HG03520 (cell line): Measurements from ENCODE around the gene CCDC192.

Experiments
- ATAC-seq: cut with Tn5 transposase; IDR thresholded peaks from one replicate; pipeline ENCODE4 v1.9.1; 2021; ENCODE audit warnings: mild to moderate bottlenecking, moderate library complexity; ENCODE audit not compliant: unreplicated experiment

The CCDC192 gene

GRCh38 chr5:127805448-127805847 is 102.3 kb downstream of the CCDC192 start:
- ATAC-seq = no peak

GRCh38 chr5:127806776-127807175 is 103.6 kb downstream of the CCDC192 start:
- ATAC-seq = no peak

GRCh38 chr5:127809533-127809932 is 106.3 kb downstream of the CCDC192 start:
- no peak for ATAC-seq

GRCh38 chr5:127810017-127810416 is 106.8 kb downstream of the CCDC192 start:
- ATAC-seq = no peak

- ATAC-seq = no peak
Observed at GRCh38 chr5:127810707-127811490, 107.7 kb downstream of the CCDC192 start.

GRCh38 chr5:127812570-127812969 is 109.4 kb downstream of the CCDC192 start:
- ATAC-seq = no peak

- no peak for ATAC-seq
Observed at GRCh38 chr5:127813633-127814587, 110.7 kb downstream of the CCDC192 start.

GRCh38 chr5:127814588-127814973 is 111.4 kb downstream of the CCDC192 start:
- no peak for ATAC-seq

GRCh38 chr5:127820910-127821553 is 117.8 kb downstream of the CCDC192 start:
- ATAC-seq = peak; percentile 80

GRCh38 chr5:127821896-127822295 is 118.7 kb downstream of the CCDC192 start:
- no peak for ATAC-seq

- no peak for ATAC-seq
Observed at GRCh38 chr5:127824126-127824525, 120.9 kb downstream of the CCDC192 start.

GRCh38 chr5:127826011-127826410 is 122.8 kb downstream of the CCDC192 start:
- no peak for ATAC-seq

- no peak for ATAC-seq
Observed at GRCh38 chr5:127827451-127827850, 124.3 kb downstream of the CCDC192 start.

GRCh38 chr5:127830157-127830556 is 127.0 kb downstream of the CCDC192 start:
- ATAC-seq = no peak

GRCh38 chr5:127830829-127831598 is 127.8 kb downstream of the CCDC192 start:
- no peak for ATAC-seq

- ATAC-seq = no peak
Observed at GRCh38 chr5:127832067-127832466, 128.9 kb downstream of the CCDC192 start.

GRCh38 chr5:127834094-127834531 is 130.9 kb downstream of the CCDC192 start:
- no peak for ATAC-seq

- no peak for ATAC-seq
Observed at GRCh38 chr5:127834554-127834953, 131.4 kb downstream of the CCDC192 start.

GRCh38 chr5:127838661-127839060 is 135.5 kb downstream of the CCDC192 start:
- ATAC-seq = no peak

GRCh38 chr5:127839072-127839471 is 135.9 kb downstream of the CCDC192 start:
- no peak for ATAC-seq
